KOPT-K1 (cell line): ENCODE measurements around the gene PGBD1.

Experiments
- H3K27ac ChIP-seq: fragments of 200-600 bp; sonication (generic); 2 replicates; pipeline ENCODE4 v1.5.1; 2016; ENCODE audit warnings: antibody characterized with exemption, mild to moderate bottlenecking, low read depth, low read length; ENCODE audit not compliant: poor library complexity, severe bottlenecking
- H3K36me3 ChIP-seq: fragments of 200-600 bp; sonication (generic); 2 replicates; pipeline ENCODE4 v1.5.1; 2017; ENCODE audit warnings: antibody characterized with exemption, mild to moderate bottlenecking, low read length, moderate library complexity; ENCODE audit not compliant: insufficient read depth
- H3K9me3 ChIP-seq: fragments of 200-600 bp; sonication (generic); 2 replicates; pipeline ENCODE4 v1.5.1; 2017; ENCODE audit warnings: antibody characterized with exemption, low read length, mild to moderate bottlenecking; ENCODE audit not compliant: insufficient read depth, poor library complexity, severe bottlenecking

Gene PGBD1, protein sequence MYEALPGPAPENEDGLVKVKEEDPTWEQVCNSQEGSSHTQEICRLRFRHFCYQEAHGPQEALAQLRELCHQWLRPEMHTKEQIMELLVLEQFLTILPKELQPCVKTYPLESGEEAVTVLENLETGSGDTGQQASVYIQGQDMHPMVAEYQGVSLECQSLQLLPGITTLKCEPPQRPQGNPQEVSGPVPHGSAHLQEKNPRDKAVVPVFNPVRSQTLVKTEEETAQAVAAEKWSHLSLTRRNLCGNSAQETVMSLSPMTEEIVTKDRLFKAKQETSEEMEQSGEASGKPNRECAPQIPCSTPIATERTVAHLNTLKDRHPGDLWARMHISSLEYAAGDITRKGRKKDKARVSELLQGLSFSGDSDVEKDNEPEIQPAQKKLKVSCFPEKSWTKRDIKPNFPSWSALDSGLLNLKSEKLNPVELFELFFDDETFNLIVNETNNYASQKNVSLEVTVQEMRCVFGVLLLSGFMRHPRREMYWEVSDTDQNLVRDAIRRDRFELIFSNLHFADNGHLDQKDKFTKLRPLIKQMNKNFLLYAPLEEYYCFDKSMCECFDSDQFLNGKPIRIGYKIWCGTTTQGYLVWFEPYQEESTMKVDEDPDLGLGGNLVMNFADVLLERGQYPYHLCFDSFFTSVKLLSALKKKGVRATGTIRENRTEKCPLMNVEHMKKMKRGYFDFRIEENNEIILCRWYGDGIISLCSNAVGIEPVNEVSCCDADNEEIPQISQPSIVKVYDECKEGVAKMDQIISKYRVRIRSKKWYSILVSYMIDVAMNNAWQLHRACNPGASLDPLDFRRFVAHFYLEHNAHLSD

DNA sequence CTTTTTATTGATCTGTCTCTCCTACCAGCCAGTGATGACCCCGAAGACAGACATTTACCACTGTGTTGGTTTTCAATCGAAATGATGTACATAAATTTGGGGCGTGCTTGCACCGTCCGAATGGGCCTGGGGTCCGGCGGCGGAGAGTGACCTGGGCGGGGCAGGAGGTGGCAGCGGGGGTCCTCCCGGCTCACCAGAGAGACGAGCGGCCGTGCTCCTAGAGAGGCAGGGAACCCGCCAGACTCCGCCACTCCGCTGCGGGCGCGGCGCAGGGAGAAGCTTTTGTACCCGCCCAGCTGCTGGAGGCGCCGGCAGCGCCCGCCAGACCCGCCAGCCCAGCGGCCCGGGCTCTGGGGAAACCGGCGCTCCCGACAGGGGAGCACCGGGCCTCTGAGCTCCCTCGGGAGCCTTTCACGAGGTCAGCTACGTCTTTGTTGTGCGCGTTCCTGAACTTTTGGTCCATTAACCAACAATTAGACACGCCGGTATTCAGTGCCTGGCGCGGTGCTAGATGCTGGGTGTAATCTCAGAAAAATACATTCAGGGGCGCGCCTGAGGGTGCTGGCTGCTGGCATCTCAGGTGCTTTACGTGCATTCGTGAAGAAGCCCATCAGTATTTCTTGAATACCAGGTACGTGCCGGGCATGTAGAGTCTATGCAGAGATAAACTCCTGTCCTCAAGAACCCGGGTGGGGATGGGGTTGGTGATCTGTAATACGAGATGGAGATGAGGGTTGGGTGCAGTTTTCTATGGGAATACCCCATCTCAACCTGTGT lies at the start of gene PGBD1:
Gene PGBD1, plus strand, starts transcription at position 285 of the 777 bp plus-strand sequence. CDS start 2,242 bp downstream, outside the sequence.
- H3K36me3 ChIP-seq, result peaks cover 40% of the 10 kb centered on the region
- H3K9me3 ChIP-seq, result no peaks in the 10 kb centered on the region
- peak within 1 kb of the TSS; percentile 32 for H3K27ac ChIP-seq

GRCh38 chr6:28232785-28233184 lies 48.6 kb upstream of the PGBD1 start:
- H3K27ac ChIP-seq, result no peak overlapping the region
- H3K9me3 ChIP-seq, result peaks cover 10% of the 10 kb centered on the region
- no peaks in the 10 kb centered on the region for H3K36me3 ChIP-seq

GRCh38 chr6:28235912-28236452 lies 45.4 kb upstream of the PGBD1 start:
- Histone ChIP-seq H3K27ac (no peak overlapping the region), H3K36me3 (no peaks in the 10 kb centered on the region), H3K9me3 (peaks cover 10% of the 10 kb centered on the region)

DNA sequence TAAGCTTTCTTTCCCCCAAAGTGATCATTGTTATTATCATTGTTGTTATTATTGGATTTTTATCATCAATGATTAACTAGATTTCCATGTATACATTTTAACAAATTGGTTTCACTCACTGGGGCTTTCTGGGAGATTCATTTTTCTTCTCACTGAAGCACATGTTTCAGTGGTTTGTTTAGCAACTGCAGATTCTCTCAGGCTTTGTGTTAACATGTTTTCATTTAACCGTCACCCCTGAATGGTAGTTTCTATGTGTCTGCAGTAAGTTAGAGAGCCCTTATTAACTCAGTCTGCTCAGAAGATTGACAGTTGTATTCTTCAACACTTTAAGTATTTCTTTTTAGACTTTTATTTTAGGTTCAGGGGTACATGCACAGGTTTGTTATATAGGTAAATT lies 41.7 kb upstream of the PGBD1 start:
- H3K27ac ChIP-seq, result no peak overlapping the region
- peaks cover 11% of the 10 kb centered on the region for H3K36me3 ChIP-seq
- H3K9me3 ChIP-seq, result no peaks in the 10 kb centered on the region

- no peak overlapping the region for H3K27ac ChIP-seq
- H3K36me3 ChIP-seq, result peaks cover 20% of the 10 kb centered on the region
- H3K9me3 ChIP-seq, result no peaks in the 10 kb centered on the region
Observed at GRCh38 chr6:28240471-28240870, 40.9 kb upstream of the PGBD1 start.

GRCh38 chr6:28243946-28244345 lies 37.4 kb upstream of the PGBD1 start:
- Histone ChIP-seq H3K27ac (no peak overlapping the region), H3K36me3 (peaks cover 55% of the 10 kb centered on the region)

GRCh38 chr6:28245206-28245941 lies 36.0 kb upstream of the PGBD1 start:
- no peaks in the 10 kb centered on the region for H3K9me3 ChIP-seq

More at GRCh38 chr6:28243946-28244345, 37.4 kb upstream of the PGBD1 start:
- no peaks in the 10 kb centered on the region for H3K9me3 ChIP-seq

GRCh38 chr6:28248916-28249315 lies 32.5 kb upstream of the PGBD1 start:
- Histone ChIP-seq H3K27ac (no peak overlapping the region), H3K36me3 (peaks cover 56% of the 10 kb centered on the region), H3K9me3 (no peaks in the 10 kb centered on the region)

More at GRCh38 chr6:28245206-28245941, 36.0 kb upstream of the PGBD1 start:
- Histone ChIP-seq H3K36me3 (peaks cover 60% of the 10 kb centered on the region), H3K27ac (no peak overlapping the region)

DNA sequence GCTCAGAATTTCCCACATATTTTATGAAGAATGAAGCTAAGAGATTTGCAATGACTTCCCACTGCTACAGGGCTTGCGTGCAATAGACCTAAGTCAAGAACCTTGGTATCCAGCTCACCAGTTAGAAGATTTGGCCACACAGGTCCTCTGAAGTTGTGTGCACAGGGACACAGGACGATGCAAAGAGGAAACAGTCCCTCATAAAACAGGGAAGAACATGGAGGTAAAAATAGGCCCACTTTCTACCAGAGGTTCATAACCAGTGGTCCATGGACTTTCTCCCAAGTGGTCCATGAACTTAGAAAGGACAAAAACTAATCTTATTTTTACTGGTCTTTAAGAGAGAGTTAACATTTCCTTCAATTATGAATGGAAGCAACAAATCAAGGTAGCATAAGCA lies 30.6 kb upstream of the PGBD1 start:
- H3K9me3 ChIP-seq, result no peaks in the 10 kb centered on the region
- no peak overlapping the region for H3K27ac ChIP-seq
- peaks cover 38% of the 10 kb centered on the region for H3K36me3 ChIP-seq

DNA sequence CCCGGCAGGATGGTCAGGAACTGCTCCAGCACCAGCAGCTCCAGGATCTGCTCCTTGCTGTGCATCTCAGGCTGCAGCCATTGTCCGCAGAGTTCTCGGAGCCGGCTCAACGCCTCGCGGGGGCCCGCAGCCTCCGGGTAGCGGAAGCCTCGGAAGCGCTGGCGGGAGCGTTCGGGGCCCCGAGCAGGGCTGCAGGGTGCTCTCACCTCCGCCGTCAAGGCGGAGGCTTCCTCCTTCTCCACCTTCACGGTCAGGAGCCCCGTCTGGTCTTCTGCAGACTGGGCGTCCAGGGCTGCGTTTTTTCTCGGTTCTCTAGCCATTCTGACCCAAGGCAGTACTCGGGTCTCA lies 29.7 kb upstream of the PGBD1 start:
- peak overlapping the region; percentile 70 for H3K27ac ChIP-seq
- peaks cover 29% of the 10 kb centered on the region for H3K36me3 ChIP-seq
- H3K9me3 ChIP-seq, result no peaks in the 10 kb centered on the region

GRCh38 chr6:28252009-28252975 lies 29.1 kb upstream of the PGBD1 start, which contains the start of gene ZKSCAN4:
Gene ZKSCAN4 (minus strand): TSS chr6:28252269. CDS start chr6:28251980, 289 bp downstream.
- Histone ChIP-seq H3K27ac (peak within 1 kb of the TSS; percentile 70), H3K36me3 (peaks cover 22% of the 10 kb centered on the region), H3K9me3 (no peaks in the 10 kb centered on the region)

GRCh38 chr6:28254121-28254519 lies 27.3 kb upstream of the PGBD1 start:
- no peaks in the 10 kb centered on the region for H3K9me3 ChIP-seq
- H3K27ac ChIP-seq, result no peak overlapping the region
- 0 out of 2 replicates have a peak, but pooled peaks cover 5% of the 10 kb centered on the region for H3K36me3 ChIP-seq

DNA sequence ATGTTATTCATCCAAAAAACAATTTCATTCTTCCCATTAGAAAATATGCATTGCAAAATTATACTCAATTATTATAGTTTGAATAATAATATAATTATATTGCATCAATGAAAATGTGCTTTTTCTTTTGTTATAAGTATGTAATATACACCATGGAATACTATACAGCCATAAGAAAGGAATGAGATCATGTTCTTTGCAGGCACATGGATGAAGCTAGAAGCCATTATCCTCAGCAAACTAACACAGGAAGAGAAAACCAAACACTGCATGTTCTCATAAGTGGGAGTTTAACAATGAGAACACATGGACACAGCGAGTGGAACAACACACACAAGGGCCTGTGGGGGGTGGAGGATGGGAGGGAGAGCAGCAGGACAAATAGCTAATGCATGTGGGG lies 24.3 kb upstream of the PGBD1 start:
- no peaks in the 10 kb centered on the region for H3K36me3 ChIP-seq
- no peaks in the 10 kb centered on the region for H3K9me3 ChIP-seq
- H3K27ac ChIP-seq, result no peak overlapping the region
